HG03066 (cell line): ENCODE data around the gene UNC45A.
"Not testable (repeated sequence)": the region's sequence is repeated elsewhere in the genome, so short reads cannot be mapped to it uniquely, and the experiment has no call there.

Experiments
- ATAC-seq: cut with Tn5 transposase; IDR thresholded peaks from one replicate; pipeline ENCODE4 v1.9.1; 2021; ENCODE audit warnings: low read depth; ENCODE audit not compliant: unreplicated experiment

The UNC45A gene

GRCh38 chr15:90902840-90903732, 32.0 kb upstream of the UNC45A start, which contains the start of gene MAN2A2:
Gene MAN2A2 (plus strand): TSS chr15:90903302. CDS start chr15:90904208, 906 bp downstream.
- peak; percentile 59 for ATAC-seq

GRCh38 chr15:90903733-90904536, 31.1 kb upstream of the UNC45A start:
- no peak for ATAC-seq

- no peak for ATAC-seq
Observed at GRCh38 chr15:90904746-90905145, 30.3 kb upstream of the UNC45A start.

- no peak for ATAC-seq
Observed at GRCh38 chr15:90905306-90906180, 29.5 kb upstream of the UNC45A start.

- no peak for ATAC-seq
Observed at GRCh38 chr15:90906181-90906849, 28.8 kb upstream of the UNC45A start.

GRCh38 chr15:90907051-90907660, 27.9 kb upstream of the UNC45A start:
- ATAC-seq, result no peak

GRCh38 chr15:90907838-90908507, 27.1 kb upstream of the UNC45A start:
- ATAC-seq, result no peak

- not testable (repeated sequence) for ATAC-seq
Observed at GRCh38 chr15:90909449-90909848, 25.6 kb upstream of the UNC45A start.

GRCh38 chr15:90909976-90910375, 25.1 kb upstream of the UNC45A start:
- ATAC-seq, result no peak

GRCh38 chr15:90910441-90911301, 24.4 kb upstream of the UNC45A start:
- no peak for ATAC-seq

GRCh38 chr15:90911302-90911623, 23.8 kb upstream of the UNC45A start:
- no peak for ATAC-seq

GRCh38 chr15:90911906-90912769, 22.9 kb upstream of the UNC45A start:
- no peak for ATAC-seq

GRCh38 chr15:90912770-90913075, 22.4 kb upstream of the UNC45A start:
- ATAC-seq, result no peak

- no peak for ATAC-seq
Observed at GRCh38 chr15:90913398-90913944, 21.6 kb upstream of the UNC45A start.

- no peak for ATAC-seq
Observed at GRCh38 chr15:90914305-90915080, 20.6 kb upstream of the UNC45A start.

GRCh38 chr15:90915216-90915807, 19.8 kb upstream of the UNC45A start:
- ATAC-seq, result no peak
